H1 (cell line): ENCODE results near the gene TECPR2.

Source experiments
- CHD2 ChIP-seq: IDR thresholded peaks from 2 replicates; pipeline ENCODE4 v1.6.1; 2012; ENCODE audit warnings: low read length, improper control_type of control experiment
- CREB1 ChIP-seq: IDR thresholded peaks from 2 replicates; pipeline ENCODE4 v1.6.1; 2012; ENCODE audit warnings: inconsistent platforms
- EGR1 ChIP-seq: IDR thresholded peaks from 2 replicates; pipeline ENCODE4 v1.6.1; 2011; ENCODE audit warnings: low read depth, low read length, borderline replicate concordance
- HDAC2 ChIP-seq, 2 experiments: fragments of 300-600 bp in 1 of 2; sonication (generic) in 1 of 2; IDR thresholded peaks; 2 replicates each; pipeline ENCODE4 v1.6.1; 2011 to 2012; ENCODE audit warnings: low read depth in 2 of 2, low read length in 2 of 2, mild to moderate bottlenecking in 2 of 2, moderate library complexity in 2 of 2, borderline replicate concordance in 1 of 2, inconsistent platforms in 1 of 2
- POLR2AphosphoS5 ChIP-seq: IDR thresholded peaks from 2 replicates; pipeline ENCODE4 v1.6.1; 2011; ENCODE audit warnings: low read depth, low read length
- SP2 ChIP-seq: IDR thresholded peaks from 2 replicates; pipeline ENCODE4 v1.6.1; 2012; ENCODE audit warnings: mild to moderate bottlenecking, low read length, inconsistent platforms
- TF ChIP-seq, protein P1 (sequence below): fragments of 300-600 bp; sonication (generic); IDR thresholded peaks from 2 replicates; pipeline ENCODE4 v1.7.1; 2012; ENCODE audit warnings: low read length, moderate library complexity, mild to moderate bottlenecking, inconsistent platforms; ENCODE audit not compliant: insufficient replicate concordance
- TF ChIP-seq, protein P2 (sequence below), 3 experiments: IDR thresholded peaks; 1 replicate in 2 of 3; 2 replicates in 1 of 3; pipeline versions ENCODE4 v1.5.1 to v1.6.1; 2011; ENCODE audit warnings: low read length in 3 of 3, mild to moderate bottlenecking in 3 of 3, inconsistent platforms in 2 of 3, low read depth in 1 of 3, moderate library complexity in 1 of 3; ENCODE audit not compliant: insufficient read depth in 1 of 3; ENCODE audit errors: control extremely low read depth in 1 of 3
- TF ChIP-seq, protein P3 (sequence below): IDR thresholded peaks from 2 replicates; pipeline ENCODE4 v1.6.1; 2012; ENCODE audit warnings: low read length, inconsistent platforms

DNA sequence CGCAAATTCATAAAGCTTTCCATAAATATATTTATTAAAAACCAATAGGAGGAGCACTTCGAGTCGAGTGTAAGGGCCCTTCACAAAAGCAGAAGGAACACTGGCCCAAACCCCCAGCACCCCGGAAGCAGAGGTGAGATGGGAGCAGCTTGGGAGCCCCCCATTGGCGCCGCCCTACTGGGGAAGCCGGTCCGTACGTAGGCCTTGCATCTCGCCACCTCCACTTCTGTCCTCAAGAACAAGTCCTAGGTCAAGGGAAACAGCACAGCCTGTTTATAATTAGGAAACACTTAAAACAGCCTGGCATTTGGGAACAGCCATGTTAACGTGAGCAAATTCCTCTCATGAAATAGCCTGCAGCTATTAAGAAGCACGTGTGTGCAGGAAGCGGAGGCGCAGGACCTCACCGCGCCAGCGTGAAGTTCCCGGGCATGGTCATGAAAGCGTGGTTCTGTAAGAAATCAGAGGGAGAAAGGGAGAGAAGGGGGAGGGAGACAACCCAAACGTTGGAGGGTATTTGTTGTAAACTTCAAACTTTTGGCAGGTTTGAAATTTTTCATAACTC lies 139.1 kb downstream of the TECPR2 start:
- TF ChIP-seq, protein P1, sequence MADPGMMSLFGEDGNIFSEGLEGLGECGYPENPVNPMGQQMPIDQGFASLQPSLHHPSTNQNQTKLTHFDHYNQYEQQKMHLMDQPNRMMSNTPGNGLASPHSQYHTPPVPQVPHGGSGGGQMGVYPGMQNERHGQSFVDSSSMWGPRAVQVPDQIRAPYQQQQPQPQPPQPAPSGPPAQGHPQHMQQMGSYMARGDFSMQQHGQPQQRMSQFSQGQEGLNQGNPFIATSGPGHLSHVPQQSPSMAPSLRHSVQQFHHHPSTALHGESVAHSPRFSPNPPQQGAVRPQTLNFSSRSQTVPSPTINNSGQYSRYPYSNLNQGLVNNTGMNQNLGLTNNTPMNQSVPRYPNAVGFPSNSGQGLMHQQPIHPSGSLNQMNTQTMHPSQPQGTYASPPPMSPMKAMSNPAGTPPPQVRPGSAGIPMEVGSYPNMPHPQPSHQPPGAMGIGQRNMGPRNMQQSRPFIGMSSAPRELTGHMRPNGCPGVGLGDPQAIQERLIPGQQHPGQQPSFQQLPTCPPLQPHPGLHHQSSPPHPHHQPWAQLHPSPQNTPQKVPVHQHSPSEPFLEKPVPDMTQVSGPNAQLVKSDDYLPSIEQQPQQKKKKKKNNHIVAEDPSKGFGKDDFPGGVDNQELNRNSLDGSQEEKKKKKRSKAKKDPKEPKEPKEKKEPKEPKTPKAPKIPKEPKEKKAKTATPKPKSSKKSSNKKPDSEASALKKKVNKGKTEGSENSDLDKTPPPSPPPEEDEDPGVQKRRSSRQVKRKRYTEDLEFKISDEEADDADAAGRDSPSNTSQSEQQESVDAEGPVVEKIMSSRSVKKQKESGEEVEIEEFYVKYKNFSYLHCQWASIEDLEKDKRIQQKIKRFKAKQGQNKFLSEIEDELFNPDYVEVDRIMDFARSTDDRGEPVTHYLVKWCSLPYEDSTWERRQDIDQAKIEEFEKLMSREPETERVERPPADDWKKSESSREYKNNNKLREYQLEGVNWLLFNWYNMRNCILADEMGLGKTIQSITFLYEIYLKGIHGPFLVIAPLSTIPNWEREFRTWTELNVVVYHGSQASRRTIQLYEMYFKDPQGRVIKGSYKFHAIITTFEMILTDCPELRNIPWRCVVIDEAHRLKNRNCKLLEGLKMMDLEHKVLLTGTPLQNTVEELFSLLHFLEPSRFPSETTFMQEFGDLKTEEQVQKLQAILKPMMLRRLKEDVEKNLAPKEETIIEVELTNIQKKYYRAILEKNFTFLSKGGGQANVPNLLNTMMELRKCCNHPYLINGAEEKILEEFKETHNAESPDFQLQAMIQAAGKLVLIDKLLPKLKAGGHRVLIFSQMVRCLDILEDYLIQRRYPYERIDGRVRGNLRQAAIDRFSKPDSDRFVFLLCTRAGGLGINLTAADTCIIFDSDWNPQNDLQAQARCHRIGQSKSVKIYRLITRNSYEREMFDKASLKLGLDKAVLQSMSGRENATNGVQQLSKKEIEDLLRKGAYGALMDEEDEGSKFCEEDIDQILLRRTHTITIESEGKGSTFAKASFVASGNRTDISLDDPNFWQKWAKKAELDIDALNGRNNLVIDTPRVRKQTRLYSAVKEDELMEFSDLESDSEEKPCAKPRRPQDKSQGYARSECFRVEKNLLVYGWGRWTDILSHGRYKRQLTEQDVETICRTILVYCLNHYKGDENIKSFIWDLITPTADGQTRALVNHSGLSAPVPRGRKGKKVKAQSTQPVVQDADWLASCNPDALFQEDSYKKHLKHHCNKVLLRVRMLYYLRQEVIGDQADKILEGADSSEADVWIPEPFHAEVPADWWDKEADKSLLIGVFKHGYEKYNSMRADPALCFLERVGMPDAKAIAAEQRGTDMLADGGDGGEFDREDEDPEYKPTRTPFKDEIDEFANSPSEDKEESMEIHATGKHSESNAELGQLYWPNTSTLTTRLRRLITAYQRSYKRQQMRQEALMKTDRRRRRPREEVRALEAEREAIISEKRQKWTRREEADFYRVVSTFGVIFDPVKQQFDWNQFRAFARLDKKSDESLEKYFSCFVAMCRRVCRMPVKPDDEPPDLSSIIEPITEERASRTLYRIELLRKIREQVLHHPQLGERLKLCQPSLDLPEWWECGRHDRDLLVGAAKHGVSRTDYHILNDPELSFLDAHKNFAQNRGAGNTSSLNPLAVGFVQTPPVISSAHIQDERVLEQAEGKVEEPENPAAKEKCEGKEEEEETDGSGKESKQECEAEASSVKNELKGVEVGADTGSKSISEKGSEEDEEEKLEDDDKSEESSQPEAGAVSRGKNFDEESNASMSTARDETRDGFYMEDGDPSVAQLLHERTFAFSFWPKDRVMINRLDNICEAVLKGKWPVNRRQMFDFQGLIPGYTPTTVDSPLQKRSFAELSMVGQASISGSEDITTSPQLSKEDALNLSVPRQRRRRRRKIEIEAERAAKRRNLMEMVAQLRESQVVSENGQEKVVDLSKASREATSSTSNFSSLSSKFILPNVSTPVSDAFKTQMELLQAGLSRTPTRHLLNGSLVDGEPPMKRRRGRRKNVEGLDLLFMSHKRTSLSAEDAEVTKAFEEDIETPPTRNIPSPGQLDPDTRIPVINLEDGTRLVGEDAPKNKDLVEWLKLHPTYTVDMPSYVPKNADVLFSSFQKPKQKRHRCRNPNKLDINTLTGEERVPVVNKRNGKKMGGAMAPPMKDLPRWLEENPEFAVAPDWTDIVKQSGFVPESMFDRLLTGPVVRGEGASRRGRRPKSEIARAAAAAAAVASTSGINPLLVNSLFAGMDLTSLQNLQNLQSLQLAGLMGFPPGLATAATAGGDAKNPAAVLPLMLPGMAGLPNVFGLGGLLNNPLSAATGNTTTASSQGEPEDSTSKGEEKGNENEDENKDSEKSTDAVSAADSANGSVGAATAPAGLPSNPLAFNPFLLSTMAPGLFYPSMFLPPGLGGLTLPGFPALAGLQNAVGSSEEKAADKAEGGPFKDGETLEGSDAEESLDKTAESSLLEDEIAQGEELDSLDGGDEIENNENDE = no peak
- no peak for TF ChIP-seq HDAC2 (IDR thresholded peaks at IDR 0.05; ENCODE audit: borderline replicate concordance in 1 of 2, low read depth in 2 of 2, low read length in 2 of 2)
- TF ChIP-seq, protein P2, sequence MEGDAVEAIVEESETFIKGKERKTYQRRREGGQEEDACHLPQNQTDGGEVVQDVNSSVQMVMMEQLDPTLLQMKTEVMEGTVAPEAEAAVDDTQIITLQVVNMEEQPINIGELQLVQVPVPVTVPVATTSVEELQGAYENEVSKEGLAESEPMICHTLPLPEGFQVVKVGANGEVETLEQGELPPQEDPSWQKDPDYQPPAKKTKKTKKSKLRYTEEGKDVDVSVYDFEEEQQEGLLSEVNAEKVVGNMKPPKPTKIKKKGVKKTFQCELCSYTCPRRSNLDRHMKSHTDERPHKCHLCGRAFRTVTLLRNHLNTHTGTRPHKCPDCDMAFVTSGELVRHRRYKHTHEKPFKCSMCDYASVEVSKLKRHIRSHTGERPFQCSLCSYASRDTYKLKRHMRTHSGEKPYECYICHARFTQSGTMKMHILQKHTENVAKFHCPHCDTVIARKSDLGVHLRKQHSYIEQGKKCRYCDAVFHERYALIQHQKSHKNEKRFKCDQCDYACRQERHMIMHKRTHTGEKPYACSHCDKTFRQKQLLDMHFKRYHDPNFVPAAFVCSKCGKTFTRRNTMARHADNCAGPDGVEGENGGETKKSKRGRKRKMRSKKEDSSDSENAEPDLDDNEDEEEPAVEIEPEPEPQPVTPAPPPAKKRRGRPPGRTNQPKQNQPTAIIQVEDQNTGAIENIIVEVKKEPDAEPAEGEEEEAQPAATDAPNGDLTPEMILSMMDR (IDR thresholded peaks at IDR 0.05; ENCODE audit: control extremely low read depth in 1 of 3, insufficient read depth in 1 of 3, low read depth in 1 of 3, low read length in 3 of 3) = peak in 2 of 3 experiments; percentile 45 to 62; a peak in 3 of 4 replicates
- TF ChIP-seq, protein P3, sequence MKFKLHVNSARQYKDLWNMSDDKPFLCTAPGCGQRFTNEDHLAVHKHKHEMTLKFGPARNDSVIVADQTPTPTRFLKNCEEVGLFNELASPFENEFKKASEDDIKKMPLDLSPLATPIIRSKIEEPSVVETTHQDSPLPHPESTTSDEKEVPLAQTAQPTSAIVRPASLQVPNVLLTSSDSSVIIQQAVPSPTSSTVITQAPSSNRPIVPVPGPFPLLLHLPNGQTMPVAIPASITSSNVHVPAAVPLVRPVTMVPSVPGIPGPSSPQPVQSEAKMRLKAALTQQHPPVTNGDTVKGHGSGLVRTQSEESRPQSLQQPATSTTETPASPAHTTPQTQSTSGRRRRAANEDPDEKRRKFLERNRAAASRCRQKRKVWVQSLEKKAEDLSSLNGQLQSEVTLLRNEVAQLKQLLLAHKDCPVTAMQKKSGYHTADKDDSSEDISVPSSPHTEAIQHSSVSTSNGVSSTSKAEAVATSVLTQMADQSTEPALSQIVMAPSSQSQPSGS = no peak
- no peak for TF ChIP-seq CHD2
- no peak for TF ChIP-seq EGR1
- no peak for TF ChIP-seq SP2
- no peak for TF ChIP-seq POLR2AphosphoS5
- TF ChIP-seq CREB1 = no peak
